ENCODE results near the gene LHPP. TPM values are rescaled to one million over a fixed set of nuclear protein-coding genes. Genes with fewer than 3 reads are reported as not detected.

LHPP gene
- total RNA-seq, 1 experiment from 2014 or later, result 6.6 TPM

GRCh38 chr10:124602121-124602561, 140.5 kb downstream of the LHPP start:
- no peaks in the 10 kb centered on the region for H3K36me3 ChIP-seq (ENCODE audit: low read depth, low read length)
- no peaks in the 10 kb centered on the region for H3F3A ChIP-seq (ENCODE audit: low read length, unreplicated experiment)
- no peak overlapping the region for H3K9ac ChIP-seq (ENCODE audit: low read length)
- ChIA-PET POLR2A (ENCODE audit: unreplicated experiment) (no interaction called here), CTCF (no interaction called here)
- no peak overlapping the region for H2AFZ ChIP-seq (ENCODE audit: low read length)
- H3K27me3 ChIP-seq (ENCODE audit: low read length), result no peaks in the 10 kb centered on the region
- H3K9me2 ChIP-seq (replicated peaks; ENCODE audit: low read length), result no peaks in the 10 kb centered on the region
- BruUV-seq (replicated peaks), result no TSS peak
- H3K4me1 ChIP-seq (ENCODE audit: insufficient read depth, low read length), result no peaks in the 10 kb centered on the region
- no peaks in the 10 kb centered on the region for H3K9me3 ChIP-seq (ENCODE audit: low read length)
- DNase-seq, result no peak
- no peak for TF ChIP-seq EZH2phosphoT487 (IDR thresholded peaks at IDR 0.05; ENCODE audit: borderline replicate concordance, low read length)
- no peak for TF ChIP-seq EZH2 (IDR thresholded peaks at IDR 0.05; ENCODE audit: low read length, unreplicated experiment)
- no peak for TF ChIP-seq CTCF (conservative IDR thresholded peaks at IDR 0.05; ENCODE audit: low read depth, low read length)
- no peak for ATAC-seq
- H3K4me2 ChIP-seq (ENCODE audit: low read length), result no peak overlapping the region
- H4K20me1 ChIP-seq (ENCODE audit: low read length), result no peaks in the 10 kb centered on the region
- intact Hi-C loops (cut with micrococcal nuclease), result no loop called here
- no peaks in the 10 kb centered on the region for H3K79me2 ChIP-seq (ENCODE audit: low read length)
- no peak overlapping the region for H3K27ac ChIP-seq (ENCODE audit: low read length)
- H3K4me3 ChIP-seq (ENCODE audit: low read length), result no peak overlapping the region

GRCh38 chr10:124602646-124603365, 141.2 kb downstream of the LHPP start:
- intact Hi-C loops (cut with micrococcal nuclease), result no loop called here
- H2AFZ ChIP-seq (ENCODE audit: low read length), result no peak overlapping the region
- H4K20me1 ChIP-seq (ENCODE audit: low read length), result no peaks in the 10 kb centered on the region
- no peak overlapping the region for H3K4me2 ChIP-seq (ENCODE audit: low read length)
- H3F3A ChIP-seq (ENCODE audit: low read length, unreplicated experiment), result no peaks in the 10 kb centered on the region
- H3K9ac ChIP-seq (ENCODE audit: low read length), result no peak overlapping the region
- H3K79me2 ChIP-seq (ENCODE audit: low read length), result no peaks in the 10 kb centered on the region
- CTCF ChIA-PET, result no interaction called here
- no peak overlapping the region for H3K27ac ChIP-seq (ENCODE audit: low read length)
- H3K9me2 ChIP-seq (replicated peaks; ENCODE audit: low read length), result no peaks in the 10 kb centered on the region
- no peaks in the 10 kb centered on the region for H3K36me3 ChIP-seq (ENCODE audit: low read depth, low read length)
- POLR2A ChIA-PET (ENCODE audit: unreplicated experiment), result no interaction called here
- no peaks in the 10 kb centered on the region for H3K4me1 ChIP-seq (ENCODE audit: insufficient read depth, low read length)
- no TSS peak for BruUV-seq (replicated peaks)
- H3K27me3 ChIP-seq (ENCODE audit: low read length), result no peaks in the 10 kb centered on the region
- H3K9me3 ChIP-seq (ENCODE audit: low read length), result no peaks in the 10 kb centered on the region
- TF ChIP-seq CTCF (conservative IDR thresholded peaks at IDR 0.05; ENCODE audit: low read depth, low read length), result no peak
- TF ChIP-seq EZH2phosphoT487 (IDR thresholded peaks at IDR 0.05; ENCODE audit: borderline replicate concordance, low read length), result no peak
- TF ChIP-seq EZH2 (IDR thresholded peaks at IDR 0.05; ENCODE audit: low read length, unreplicated experiment), result no peak
- no peak for ATAC-seq
- no peak overlapping the region for H3K4me3 ChIP-seq (ENCODE audit: low read length)
- no peak for DNase-seq

GRCh38 chr10:124603376-124604213, 142.0 kb downstream of the LHPP start:
- H3K27ac ChIP-seq (ENCODE audit: low read length), result no peak overlapping the region
- H3K27me3 ChIP-seq (ENCODE audit: low read length), result no peaks in the 10 kb centered on the region
- H3K9me3 ChIP-seq (ENCODE audit: low read length), result no peaks in the 10 kb centered on the region
- ChIA-PET POLR2A (ENCODE audit: unreplicated experiment) (no interaction called here), CTCF (no interaction called here)
- no peak overlapping the region for H3K4me2 ChIP-seq (ENCODE audit: low read length)
- no peak overlapping the region for H3K9ac ChIP-seq (ENCODE audit: low read length)
- H3K4me3 ChIP-seq (ENCODE audit: low read length), result no peak overlapping the region
- TF ChIP-seq CTCF (conservative IDR thresholded peaks at IDR 0.05; ENCODE audit: low read depth, low read length) (no peak), EZH2 (IDR thresholded peaks at IDR 0.05; ENCODE audit: low read length, unreplicated experiment) (no peak)
- no peaks in the 10 kb centered on the region for H4K20me1 ChIP-seq (ENCODE audit: low read length)
- no peaks in the 10 kb centered on the region for H3K36me3 ChIP-seq (ENCODE audit: low read depth, low read length)
- intact Hi-C loops (cut with micrococcal nuclease), result no loop called here
- no peak overlapping the region for H2AFZ ChIP-seq (ENCODE audit: low read length)
- no peaks in the 10 kb centered on the region for H3K9me2 ChIP-seq (replicated peaks; ENCODE audit: low read length)
- DNase-seq (no peak), ATAC-seq (no peak)
- no TSS peak for BruUV-seq (replicated peaks)
- no peaks in the 10 kb centered on the region for H3K79me2 ChIP-seq (ENCODE audit: low read length)
- H3F3A ChIP-seq (ENCODE audit: low read length, unreplicated experiment), result no peaks in the 10 kb centered on the region
- H3K4me1 ChIP-seq (ENCODE audit: insufficient read depth, low read length), result no peaks in the 10 kb centered on the region
